ENCODE data around the gene TTBK1.

DNA sequence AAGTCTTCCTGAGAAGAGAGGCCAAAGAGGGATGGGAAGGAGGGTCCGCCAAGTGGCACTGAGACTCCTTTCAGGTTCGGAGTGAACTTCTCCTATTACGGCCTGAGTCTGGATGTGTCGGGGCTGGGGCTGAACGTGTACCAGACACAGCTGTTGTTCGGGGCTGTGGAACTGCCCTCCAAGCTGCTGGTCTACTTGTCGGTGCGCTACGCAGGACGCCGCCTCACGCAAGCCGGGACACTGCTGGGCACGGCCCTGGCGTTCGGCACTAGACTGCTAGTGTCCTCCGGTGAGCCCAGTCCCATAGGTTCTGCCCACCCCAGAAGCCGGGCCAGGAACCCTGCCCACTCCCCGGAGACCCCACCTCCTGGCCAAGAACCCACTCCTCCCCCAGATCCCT, 58.8 kb downstream of the TTBK1 start:
- TF ChIP-seq, protein P1, sequence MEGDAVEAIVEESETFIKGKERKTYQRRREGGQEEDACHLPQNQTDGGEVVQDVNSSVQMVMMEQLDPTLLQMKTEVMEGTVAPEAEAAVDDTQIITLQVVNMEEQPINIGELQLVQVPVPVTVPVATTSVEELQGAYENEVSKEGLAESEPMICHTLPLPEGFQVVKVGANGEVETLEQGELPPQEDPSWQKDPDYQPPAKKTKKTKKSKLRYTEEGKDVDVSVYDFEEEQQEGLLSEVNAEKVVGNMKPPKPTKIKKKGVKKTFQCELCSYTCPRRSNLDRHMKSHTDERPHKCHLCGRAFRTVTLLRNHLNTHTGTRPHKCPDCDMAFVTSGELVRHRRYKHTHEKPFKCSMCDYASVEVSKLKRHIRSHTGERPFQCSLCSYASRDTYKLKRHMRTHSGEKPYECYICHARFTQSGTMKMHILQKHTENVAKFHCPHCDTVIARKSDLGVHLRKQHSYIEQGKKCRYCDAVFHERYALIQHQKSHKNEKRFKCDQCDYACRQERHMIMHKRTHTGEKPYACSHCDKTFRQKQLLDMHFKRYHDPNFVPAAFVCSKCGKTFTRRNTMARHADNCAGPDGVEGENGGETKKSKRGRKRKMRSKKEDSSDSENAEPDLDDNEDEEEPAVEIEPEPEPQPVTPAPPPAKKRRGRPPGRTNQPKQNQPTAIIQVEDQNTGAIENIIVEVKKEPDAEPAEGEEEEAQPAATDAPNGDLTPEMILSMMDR (conservative IDR thresholded peaks at IDR 0.05; ENCODE audit: low read depth, low read length) = no peak
- TF ChIP-seq EZH2 (IDR thresholded peaks at IDR 0.05; ENCODE audit: borderline replicate concordance, low read depth, low read length, poor library complexity, severe bottlenecking) = no peak

All from A673 (cell line).